Inflammatory macrophage treated with lipopolysaccharide for 1 hour (primary cell): ENCODE results near the gene RGS12.
A peak's percentile ranks its signal among the peaks of the same experiment; 100 is the strongest.

Experiments
- DNase-seq, 2 donors: peaks; one replicate each; pipeline ENCODE4 v3.0.0-alpha.2; 2020 to 2022

RGS12 gene

DNA sequence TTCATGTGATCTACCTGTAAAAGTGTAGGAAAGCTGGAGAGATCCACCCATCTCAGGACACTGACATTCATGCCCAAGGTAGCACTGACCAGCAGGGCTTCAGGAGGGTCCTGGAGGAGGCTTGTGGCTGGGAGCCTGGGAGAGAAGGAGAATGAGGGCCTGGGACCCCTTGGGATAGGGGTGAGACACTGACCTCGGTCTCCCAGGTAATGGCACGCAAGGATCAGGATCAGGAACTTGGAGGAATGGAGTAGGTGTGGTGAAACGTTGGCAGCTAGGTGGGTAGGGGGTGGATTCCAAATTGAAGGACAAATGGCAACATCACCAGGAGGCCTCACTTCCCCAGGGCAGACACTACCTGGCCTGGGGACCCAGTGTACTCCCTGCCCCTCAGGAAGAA lies 12.4 kb upstream of the RGS12 start:
- no peak for DNase-seq

DNA sequence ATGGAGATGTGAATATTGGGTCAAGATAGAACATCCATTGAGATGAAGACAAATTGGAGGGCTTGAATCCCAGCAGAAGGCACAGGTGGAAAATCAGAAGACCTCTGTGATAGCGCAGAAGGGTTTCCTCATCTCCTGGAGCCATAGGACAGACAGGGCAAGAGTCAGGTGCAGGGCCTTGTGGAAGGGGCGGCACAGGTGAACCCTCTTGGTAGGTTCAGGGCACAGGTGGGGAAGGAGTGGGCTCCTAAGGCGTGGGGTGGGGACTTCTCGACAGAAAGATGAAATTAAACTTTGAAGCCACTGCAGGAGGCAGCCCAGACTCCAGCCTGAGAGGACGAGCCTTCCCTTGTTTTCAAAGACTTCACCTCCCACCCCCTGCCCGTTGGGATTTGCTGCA lies 9.3 kb upstream of the RGS12 start:
- DNase-seq = no peak

DNA sequence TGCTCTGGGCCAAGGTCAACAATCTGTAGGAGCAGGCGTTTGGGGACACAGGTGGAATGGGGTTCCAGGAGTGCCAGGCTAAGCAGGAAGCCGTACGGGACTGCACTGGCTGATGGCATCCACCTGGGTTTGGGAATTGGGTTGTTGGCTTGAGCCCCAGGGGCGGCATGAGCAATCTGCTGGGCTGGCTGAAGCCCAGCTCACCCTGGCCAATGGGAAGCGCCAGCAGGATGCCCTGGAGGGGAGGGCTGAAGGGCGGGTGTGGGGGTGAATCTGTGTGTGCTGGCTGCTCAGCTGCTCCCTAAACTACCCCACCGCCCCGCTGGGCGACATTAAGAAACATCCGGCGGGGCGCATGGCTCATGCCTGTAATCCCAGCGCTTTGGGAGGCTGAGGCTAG lies 8.9 kb upstream of the RGS12 start:
- DNase-seq = no peak

DNA sequence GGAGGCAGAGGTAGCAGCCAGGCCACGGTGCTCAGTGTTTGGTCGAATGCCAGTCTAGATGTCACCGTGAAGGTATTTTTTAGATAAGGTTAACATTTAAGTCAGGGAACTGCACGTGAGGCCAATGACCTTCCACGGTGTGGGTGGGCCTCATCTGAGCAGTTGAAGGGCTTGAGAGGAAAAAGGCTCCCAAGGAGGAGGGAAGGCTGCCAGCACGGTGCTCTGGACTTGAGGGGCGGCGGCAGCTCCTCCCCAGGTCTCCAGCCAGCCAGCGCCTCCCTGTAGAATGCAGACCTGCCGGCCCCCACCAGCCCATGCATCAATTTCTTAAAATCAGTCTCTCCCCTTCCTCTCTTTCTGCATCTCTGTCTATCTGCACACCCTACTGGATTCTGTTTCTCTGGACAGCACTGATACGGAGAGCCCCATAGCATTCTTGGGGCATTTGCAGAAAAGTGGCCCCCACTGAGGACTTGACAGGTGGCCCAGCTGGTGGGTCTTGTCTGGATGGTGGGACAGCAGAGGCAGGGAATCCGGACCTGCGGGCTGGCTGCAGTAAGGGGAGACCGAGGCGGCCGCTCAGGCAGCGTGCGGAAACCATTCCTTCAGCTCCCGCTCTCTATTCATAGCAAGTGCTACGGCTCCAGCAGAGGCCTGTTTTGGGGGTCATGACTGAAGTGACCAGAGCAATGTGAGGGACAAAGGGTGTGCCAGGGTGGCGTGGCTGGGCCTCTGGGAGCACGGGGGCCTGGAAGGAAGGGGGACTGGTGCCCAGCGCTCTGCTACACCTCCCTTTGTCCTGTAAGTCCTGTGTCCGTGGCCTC lies 7.9 kb upstream of the RGS12 start:
- no peak for DNase-seq

DNA sequence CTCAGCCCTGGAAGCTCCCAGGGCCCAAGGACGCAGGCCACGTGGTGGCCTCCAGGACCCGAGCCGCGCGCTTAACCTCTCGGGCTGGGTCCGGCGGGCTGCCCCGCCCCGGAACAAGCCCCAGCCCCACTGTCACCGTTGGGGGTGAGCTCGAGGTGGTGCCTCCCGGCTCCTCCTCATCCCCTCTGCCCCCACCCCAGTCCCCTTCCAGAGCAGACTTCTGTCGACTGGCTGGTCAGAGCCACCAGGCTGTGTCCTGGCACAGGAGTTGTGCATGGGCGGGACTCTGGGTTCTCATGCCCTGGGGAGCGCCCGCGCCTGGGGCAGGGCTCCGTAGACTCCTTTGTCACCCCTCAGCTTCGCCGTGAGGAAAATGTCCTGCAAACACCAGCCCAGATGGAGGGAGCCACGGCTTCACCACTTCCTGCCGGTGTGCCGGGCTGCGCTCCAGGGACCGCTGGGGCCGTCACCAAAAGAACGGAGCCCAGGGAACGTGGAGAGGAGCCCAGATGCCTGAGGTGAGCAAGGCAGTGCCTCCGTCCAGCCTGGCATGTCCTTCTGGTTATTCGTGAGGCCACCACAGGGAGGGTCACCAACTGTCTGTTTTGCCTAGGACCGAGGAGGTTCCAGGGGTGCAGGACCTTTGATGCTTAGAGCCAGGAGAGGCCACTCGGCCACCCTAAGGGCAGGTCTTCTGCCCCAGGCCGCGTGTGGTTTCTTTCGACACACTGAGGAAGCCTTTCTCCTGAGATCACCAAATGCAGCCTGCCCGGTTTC lies 7.1 kb upstream of the RGS12 start:
- DNase-seq = no peak

DNA sequence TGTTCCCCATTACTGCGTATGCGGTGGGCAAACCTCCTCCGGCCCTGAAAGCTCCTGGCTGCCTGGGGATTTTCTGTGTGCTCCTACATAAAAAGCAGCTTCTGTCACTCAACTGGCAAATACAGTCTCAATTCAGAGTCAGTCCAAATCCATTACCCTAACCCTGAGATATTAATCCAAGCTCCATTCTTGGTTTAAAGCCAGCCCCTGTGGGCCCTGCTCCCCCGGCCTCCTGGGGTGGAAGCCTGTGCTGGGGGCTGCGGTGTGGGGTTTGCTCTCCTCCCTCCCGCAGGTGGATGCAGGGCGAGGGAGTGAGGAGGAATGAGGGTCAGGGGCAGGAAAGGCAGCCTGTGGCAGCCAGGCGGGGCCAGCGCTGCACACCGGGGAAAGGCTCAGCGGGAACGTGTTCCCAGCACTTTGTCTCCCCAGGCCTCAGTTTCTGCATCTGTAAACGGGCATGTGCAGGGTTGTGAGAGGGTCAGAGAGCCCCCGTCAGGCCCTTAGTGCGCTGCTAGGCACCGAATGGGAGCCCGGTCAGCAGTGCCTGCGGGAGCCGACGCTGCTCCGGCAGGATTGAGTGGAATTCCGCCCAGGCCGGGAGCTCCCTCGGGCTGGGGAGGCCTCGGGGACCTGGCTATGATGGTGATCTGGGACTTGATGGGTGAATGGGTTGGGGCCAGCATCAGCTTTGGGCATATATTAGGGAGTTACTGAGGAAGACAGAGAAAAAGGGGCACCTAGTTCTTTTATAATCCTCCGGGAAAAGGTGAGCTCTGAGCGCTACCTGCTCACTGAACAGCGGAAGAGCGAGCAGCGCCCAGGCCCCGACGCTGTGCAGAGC lies 6.3 kb upstream of the RGS12 start:
- DNase-seq = peak; percentile 86 to 91

DNA sequence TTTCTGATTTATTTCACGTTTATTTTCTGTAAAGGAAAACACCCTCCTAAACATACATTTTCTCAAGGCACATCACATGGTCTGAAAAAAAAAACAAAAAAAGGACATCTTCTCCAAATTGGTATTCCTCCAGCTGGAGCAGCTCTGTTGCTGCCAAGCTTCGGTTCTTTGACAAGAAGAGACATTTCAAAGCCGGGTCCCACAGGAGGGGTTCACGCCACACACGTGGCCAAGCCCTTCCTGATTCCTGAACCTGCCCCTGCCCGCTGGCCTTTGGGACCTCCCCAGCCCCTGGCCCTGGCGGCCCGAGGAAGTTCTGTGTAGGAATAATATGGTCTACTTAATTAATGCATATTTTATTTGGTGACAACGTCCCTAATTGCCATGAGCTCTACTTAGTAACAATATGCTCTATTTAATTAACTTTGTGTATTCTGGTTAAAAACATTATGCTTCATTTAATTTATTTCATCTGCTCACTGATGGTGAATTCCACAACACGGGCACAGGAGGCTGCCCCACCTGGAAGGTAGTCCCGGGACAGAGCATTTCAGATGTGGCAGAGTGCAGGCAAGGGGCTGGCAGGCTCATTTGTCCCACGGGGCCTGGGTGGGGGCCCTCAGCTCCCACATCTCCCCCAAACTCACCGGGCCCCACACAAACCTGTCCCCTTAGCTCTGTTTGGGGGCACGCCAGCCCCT lies 5.4 kb upstream of the RGS12 start:
- DNase-seq = no peak

DNA sequence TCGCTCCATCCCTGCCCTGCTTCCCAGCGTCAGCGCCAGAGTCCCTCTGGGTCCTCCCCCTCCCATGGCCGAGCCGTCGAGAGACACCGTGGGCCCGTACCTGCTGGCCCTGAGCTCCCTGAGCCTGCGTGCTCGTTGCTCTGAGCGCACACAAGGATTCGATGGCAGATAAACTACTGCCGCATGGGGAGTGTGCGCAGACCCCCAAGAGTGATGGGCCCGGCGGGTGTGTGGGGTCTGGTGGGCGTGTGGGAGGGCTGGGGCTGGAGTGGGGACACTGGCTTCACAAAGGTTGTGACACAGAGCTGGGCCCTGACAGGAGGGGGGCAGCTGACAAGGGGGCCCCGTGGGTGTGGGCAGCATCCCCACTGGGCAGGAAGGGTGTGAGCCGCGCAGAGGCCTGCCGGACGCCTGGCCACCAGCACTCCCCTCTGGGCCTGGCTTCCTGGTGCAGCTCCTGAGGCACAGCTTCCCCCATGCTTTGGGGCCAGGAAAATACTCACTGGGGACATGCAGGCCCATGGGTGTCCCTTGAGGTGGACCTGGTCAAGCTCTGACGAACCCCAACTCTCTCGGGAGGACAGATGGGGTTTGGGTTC lies 4.8 kb upstream of the RGS12 start:
- DNase-seq = no peak

DNA sequence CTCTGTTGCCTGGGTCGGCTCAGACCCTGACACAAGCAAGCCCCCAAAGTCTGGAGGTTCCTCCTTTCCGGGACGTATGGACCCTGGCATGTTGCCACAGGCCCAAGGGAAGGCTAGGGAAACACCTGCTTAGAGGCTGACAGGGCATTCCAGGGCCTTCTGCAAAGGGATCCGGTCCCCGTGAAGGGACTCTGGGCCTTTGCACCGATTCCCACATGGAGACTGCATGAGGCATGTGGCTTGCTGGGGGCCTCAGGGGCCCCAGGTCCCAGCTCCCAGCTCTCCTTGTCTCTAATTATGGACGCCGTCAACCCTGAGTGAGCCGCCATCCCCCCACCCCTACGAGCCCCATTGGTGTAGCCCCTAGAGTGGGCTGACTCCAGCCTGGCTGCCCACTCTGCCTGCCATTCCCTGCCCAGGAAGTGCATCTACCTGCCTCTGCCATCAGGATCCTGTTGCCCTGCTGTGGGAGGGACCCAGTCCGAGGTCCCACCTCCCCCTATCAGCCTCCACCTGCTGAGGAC lies 4.2 kb upstream of the RGS12 start:
- DNase-seq = no peak

DNA sequence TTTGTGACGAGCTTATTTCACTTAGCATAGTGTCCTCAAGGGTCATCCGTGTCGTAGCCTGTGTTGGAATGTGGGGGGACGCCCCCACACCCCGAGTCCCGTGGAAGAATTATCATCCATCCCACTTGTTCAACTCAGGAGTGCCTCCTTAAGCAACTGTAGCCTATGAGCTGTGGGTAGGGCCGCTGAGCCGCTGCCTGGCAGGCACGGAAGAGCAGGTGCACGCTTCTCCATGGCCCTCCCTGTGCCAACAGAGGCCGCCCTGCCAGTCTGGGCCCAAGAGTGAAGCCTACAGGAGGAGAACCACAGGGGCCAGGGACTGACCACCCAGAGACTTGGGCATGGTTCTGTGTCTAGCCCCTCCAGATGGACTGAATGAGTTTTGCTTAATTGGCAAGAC lies 2.3 kb upstream of the RGS12 start:
- DNase-seq = no peak

DNA sequence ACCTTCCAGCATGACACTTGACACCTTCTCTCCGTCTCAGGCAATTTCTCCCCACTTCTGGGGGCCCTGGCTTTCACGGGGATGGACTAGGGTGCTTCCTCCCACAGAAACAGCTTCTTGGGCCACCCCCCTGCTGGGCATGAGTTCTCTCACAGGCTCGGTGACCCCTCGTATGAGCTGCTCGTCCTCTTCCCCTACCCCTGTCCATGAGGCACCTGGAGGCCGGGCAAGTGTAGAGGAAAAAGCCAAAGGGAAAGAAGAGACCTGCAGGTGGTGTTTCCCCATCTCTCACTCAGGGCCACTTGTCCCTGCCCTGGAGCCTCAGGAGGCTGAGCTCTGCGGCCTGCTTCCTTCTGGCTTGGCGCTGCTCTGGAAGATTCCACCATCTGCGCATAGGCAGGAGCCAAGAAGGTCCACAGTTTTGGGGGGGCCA lies 1.9 kb upstream of the RGS12 start:
- no peak for DNase-seq

DNA sequence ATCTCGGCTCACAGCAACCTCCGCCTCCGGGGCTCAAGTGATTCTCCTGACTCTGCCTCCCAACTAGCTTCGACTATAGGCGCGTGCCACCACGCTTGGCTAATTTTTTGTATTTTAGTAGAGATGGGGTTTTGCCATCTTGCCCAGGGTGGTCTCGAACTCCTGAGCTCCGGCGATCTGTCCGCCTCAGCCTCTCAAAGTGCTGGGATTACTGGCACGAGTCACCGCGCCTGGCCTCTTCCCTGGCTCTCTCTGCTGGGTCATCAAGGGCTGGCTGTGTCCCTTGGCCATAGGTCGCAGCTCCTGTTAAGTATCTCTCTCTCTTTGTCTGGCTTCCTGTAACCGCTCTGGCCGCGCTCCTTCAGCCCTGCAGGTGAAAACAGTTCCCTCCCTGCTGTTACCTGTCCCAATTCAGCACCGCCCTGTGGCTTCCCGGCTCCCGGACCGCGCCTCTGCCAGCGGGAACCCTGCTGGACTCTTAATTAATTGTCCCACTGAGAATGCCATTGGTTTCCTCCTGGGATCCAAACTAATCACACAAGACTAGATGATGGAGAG lies 1.3 kb upstream of the RGS12 start:
- DNase-seq = no peak

DNA sequence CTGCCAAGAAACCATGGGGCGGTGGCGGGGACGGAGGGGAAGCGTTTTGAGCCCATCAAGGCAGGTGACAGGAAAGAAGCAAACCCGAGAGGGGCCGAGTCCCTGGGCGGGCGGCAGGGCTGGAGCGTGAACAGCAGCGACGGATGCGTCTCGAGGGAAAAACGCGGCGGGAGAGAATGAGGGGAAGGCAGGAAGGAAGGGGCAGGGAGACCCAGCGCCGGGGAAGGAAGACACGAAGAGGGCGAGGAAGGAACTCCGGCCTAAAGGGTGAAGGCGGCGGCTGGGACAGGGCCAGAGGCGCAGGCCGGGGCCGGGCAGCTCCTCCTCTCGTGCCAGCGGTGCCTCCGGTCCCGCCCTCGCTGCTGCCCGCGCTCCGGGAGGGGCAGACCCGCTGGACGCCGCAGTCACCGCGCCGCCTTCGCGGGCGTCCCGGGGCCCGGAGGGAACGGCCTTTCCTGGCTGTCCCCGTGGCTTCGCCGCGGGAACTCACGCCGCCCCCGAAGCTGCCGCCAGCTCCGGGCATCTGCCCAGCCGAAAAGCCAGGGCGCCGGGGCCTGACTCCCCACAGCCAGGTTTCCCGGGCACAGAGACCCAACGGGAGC lies 751 bp upstream of the RGS12 start:
- peak; percentile 28 to 32 for DNase-seq

DNA sequence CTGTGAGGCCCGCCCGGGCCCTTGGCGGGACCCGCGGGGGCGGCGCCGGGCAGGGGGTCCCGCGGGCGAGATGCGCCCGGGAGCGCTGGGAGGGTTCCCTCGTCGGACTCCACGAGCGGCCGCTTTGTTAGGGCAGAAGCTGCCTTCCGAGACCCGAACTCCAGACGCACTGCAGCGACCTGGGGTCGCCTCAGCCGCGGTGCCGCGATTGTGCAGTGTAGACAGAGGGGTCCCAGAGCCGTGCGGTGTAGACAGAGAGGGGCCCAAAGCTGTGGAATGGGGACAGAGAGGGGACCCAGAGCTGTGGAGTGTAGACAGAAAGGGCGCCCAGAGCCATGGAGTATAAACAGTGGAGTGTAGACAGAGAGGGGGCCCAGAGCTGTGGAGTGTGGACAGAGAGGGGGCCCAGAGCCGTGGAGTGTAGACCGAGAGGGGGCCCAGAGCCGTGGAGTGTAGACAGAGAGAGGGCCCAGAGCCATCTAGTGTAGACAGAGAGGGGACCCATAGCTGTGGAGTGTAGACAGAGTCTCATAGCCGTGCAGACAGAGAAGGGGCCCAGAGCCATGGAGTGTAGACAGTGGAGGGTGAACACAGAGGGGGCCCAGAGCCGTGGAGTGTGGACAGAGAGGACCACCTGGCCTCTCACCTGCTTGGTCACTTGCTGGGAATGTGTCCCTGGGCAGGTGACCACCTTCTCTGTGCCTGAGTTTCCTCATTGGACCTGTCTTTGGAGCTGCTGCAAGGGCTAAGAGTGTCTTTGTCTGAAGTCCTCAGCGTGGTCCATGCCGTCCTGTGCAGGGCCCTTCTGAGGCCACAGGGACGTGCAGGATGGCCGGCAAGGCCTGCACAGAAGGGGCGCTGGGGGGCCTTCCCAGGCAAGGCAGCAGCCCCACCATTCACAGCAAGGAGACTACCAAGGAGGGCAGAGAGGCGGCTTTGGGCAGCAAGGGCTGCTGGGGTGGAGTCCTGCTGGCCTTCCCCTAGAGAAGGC lies 875 bp downstream of the RGS12 start:
- DNase-seq = no peak

DNA sequence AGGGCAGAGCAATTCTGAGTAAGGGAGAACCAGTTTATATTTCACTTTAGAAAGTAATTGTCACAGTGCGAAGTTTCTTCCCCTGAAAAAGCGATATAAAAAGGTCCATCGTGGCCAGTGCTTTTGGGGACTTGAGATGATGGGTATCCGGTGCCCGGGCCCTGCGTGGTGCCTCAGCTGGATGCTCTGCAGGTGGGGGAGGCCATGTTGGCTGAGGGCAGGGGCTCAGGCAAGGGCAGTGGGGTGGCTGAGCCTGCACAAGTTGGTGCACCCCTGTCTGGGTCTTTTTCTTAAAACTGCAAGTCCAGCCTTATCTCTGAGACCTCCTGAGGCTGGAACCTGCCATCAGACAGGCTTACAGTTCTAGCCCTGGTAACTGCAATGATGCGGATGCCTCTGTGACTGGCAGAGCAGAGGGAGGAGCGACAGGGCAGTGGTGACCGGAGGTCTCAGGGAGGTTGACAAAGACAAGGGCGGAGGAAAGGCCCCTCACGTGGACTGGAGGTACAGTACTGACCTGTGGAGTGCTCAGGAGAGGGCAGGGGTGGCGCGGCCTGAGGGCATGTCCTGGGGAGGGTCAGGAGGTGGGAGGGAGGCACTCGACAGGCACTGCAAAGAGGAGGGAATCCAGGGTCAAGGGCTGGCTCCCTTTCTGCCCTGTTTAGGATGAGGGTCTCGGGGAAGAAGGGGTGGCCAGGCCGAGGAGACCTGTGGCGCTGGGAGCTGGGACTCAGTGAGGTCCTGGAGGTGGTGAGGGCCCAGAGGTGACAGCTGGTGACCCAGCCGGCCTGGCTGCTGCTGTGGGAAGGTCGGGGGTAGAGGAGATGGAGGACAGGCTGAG lies 1.8 kb downstream of the RGS12 start:
- no peak for DNase-seq

DNA sequence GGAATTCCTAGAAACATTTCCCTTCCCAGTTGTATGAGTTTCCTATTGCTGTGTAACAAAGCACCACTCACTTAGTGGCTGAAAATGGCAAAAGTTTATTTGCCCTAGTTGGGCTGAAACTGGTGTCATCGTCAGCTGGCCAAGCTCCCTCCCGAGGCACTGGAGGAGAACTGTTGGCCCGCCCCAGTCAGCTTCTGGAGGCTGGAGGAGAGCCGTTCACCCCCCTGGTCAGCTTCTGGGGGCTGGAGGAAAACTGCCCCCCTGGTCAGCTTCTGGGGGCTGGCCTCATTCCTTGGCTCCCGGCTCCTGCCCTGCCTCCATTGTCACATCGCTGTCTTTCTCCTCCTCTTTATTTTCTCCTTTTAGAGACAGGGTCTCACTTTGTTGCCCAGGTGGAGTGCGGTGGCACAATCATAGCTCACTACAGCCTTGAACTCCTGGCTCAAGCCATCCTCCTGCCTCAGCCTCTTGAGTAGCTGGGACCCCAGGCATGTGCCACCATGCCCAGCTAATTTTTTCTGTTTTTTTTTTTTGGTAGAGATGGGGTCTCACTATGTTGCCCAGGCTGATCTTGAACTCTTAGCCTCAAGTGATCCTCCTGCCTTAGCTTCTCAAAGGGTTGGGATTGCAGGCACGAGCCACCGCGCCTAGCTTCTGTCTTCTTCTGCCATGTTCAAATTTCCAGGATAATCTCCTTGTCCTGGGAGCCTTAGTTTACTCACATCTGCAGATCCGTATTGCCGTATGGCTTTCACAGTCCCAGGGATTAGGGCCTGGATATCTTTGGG lies 3.2 kb downstream of the RGS12 start:
- no peak for DNase-seq

DNA sequence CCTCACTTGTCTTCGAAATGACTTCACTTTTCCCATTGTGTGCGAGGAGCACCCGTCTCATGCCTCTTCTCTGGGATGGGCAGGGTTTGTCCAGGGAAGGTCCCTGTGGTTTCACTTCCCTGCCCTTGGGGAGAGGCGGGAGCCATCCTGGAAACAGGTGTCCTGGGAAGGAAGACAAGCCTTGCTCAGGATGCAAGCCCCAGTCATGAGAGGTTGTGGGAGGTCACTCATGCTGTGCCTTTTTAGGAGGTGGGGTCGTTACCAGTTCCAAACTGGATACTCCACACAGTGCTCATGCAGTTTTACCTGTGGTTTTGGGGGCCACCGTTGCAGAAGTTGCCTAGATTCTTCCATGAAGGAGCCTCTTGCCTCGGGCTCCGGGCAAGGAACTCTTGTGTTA lies 3.8 kb downstream of the RGS12 start:
- no peak for DNase-seq
